ENCODE measurements around the gene CALR.
"Not testable (repeated sequence)": the region's sequence is repeated elsewhere in the genome, so short reads cannot be mapped to it uniquely, and the experiment has no call there.

CALR gene

GRCh38 chr19:12949363-12950283 is 11.2 kb downstream of the CALR start (continued):
- no peak for TF ChIP-seq CREB5 (CRISPR knock-in tag; IDR thresholded peaks at IDR 0.05; ENCODE audit: low read depth)
- TF ChIP-seq TCF4 (CRISPR knock-in tag; IDR thresholded peaks at IDR 0.05; ENCODE audit: borderline replicate concordance), result no peak
- TF ChIP-seq SNAI2 (CRISPR knock-in tag; IDR thresholded peaks at IDR 0.05), result no peak
- no peak for TF ChIP-seq CSDC2 (CRISPR knock-in tag; IDR thresholded peaks at IDR 0.05)
- TF ChIP-seq TOX (CRISPR knock-in tag; IDR thresholded peaks at IDR 0.05; ENCODE audit: borderline replicate concordance), result no peak
- TF ChIP-seq CSRNP3 (CRISPR knock-in tag; IDR thresholded peaks at IDR 0.05), result no peak
- TF ChIP-seq PPARA (CRISPR knock-in tag; IDR thresholded peaks at IDR 0.05; ENCODE audit: borderline replicate concordance), result no peak

GRCh38 chr19:12952050-12952449 is 13.6 kb downstream of the CALR start:
- ATAC-seq, result not testable (repeated sequence)

- ATAC-seq, result peak; percentile 36
- TF ChIP-seq ZNF8 (CRISPR knock-in tag; IDR thresholded peaks at IDR 0.05) (no peak), ZFP30 (CRISPR knock-in tag; IDR thresholded peaks at IDR 0.05) (no peak), POU6F1 (CRISPR knock-in tag; IDR thresholded peaks at IDR 0.05; ENCODE audit: borderline replicate concordance, low read depth) (no peak), TSHZ2 (CRISPR knock-in tag; IDR thresholded peaks at IDR 0.05) (no peak), PATZ1 (CRISPR knock-in tag; IDR thresholded peaks at IDR 0.05; ENCODE audit: borderline replicate concordance) (no peak), ISL1 (CRISPR knock-in tag; IDR thresholded peaks at IDR 0.05) (no peak), ZC3H10 (CRISPR knock-in tag; IDR thresholded peaks at IDR 0.05) (no peak), ZNF70 (CRISPR knock-in tag; IDR thresholded peaks at IDR 0.05) (no peak), ZNF565 (CRISPR knock-in tag; conservative IDR thresholded peaks at IDR 0.05; ENCODE audit: low read depth) (no peak), TOX (CRISPR knock-in tag; IDR thresholded peaks at IDR 0.05; ENCODE audit: borderline replicate concordance) (no peak), ARNTL (CRISPR knock-in tag; IDR thresholded peaks at IDR 0.05; ENCODE audit: borderline replicate concordance, low read depth) (no peak)
Measured at GRCh38 chr19:12952488-12953137, 14.2 kb downstream of the CALR start.
